ENCODE data around the gene PRDM15. TPM values are rescaled to one million over a fixed set of nuclear protein-coding genes. Genes with fewer than 3 reads are reported as not detected.

The PRDM15 gene
- total RNA-seq, 3 donors from 2014 or later (not counting 1 experiment from before 2014, with no cell fraction given) = 11.4 to 13.5 (median 11.9) TPM

GRCh38 chr21:41871293-41872030 is 7.7 kb downstream of the PRDM15 start:
- Histone ChIP-seq H3K27ac (ENCODE audit: low read length) (no peak overlapping the region), H3K36me3 (ENCODE audit: control insufficient read depth, insufficient read depth, low read length) (no peaks in the 10 kb centered on the region), H3K4me3 (ENCODE audit: low read length) (no peak overlapping the region), H3K27me3 (ENCODE audit: control insufficient read depth, insufficient read depth, low read length) (no peaks in the 10 kb centered on the region), H3K9me3 (ENCODE audit: control insufficient read depth, insufficient read depth, low read length) (no peaks in the 10 kb centered on the region), H3K4me1 (ENCODE audit: control insufficient read depth, insufficient read depth, low read length) (no peaks in the 10 kb centered on the region)
- H3K36me3 Mint-ChIP-seq = no peaks in the 10 kb centered on the region
- no peak overlapping the region for H3K27ac Mint-ChIP-seq
- intact Hi-C loops (cut with micrococcal nuclease) = no loop called here
- TF ChIP-seq CTCF (IDR thresholded peaks at IDR 0.05) = no peak
- no peak for ATAC-seq
- H3K27me3 Mint-ChIP-seq (ENCODE audit: low read depth in 2 of 2) = no peaks in the 10 kb centered on the region
- H3K4me3 Mint-ChIP-seq = no peak overlapping the region
- H3K4me1 Mint-ChIP-seq = peaks cover 10 to 22% of the 10 kb centered on the region in 2 donors
- no peaks in the 10 kb centered on the region for H3K9me3 Mint-ChIP-seq
- DNase-seq = no peak
- 97% methylated on average over 14 of the region's 15 CpGs for WGBS (ENCODE audit: insufficient coverage)

- DNase-seq = no peak
- Histone ChIP-seq H3K4me1 (ENCODE audit: control insufficient read depth, insufficient read depth, low read length) (peaks cover 10% of the 10 kb centered on the region), H3K9me3 (ENCODE audit: control insufficient read depth, insufficient read depth, low read length) (no peaks in the 10 kb centered on the region), H3K36me3 (ENCODE audit: control insufficient read depth, insufficient read depth, low read length) (no peaks in the 10 kb centered on the region), H3K27me3 (ENCODE audit: control insufficient read depth, insufficient read depth, low read length) (no peaks in the 10 kb centered on the region), H3K27ac (ENCODE audit: low read length) (no peak overlapping the region), H3K4me3 (ENCODE audit: low read length) (no peak overlapping the region)
- Mint-ChIP-seq H3K36me3 (no peaks in the 10 kb centered on the region), H3K27ac (no peak overlapping the region), H3K4me3 (no peak overlapping the region), H3K27me3 (ENCODE audit: low read depth in 2 of 2) (no peaks in the 10 kb centered on the region), H3K9me3 (no peaks in the 10 kb centered on the region), H3K4me1 (peaks cover 18 to 24% of the 10 kb centered on the region in 2 donors)
- no peak for TF ChIP-seq CTCF (IDR thresholded peaks at IDR 0.05)
- ATAC-seq = no peak
- 95% methylated on average over 9 of the region's 9 CpGs for WGBS (ENCODE audit: insufficient coverage)
- intact Hi-C loops (cut with micrococcal nuclease) = no loop called here
Measured at GRCh38 chr21:41869771-41870170, 9.4 kb downstream of the PRDM15 start.

- Histone ChIP-seq H3K27me3 (ENCODE audit: control insufficient read depth, insufficient read depth, low read length) (no peaks in the 10 kb centered on the region), H3K9me3 (ENCODE audit: control insufficient read depth, insufficient read depth, low read length) (no peaks in the 10 kb centered on the region), H3K4me1 (ENCODE audit: control insufficient read depth, insufficient read depth, low read length) (peaks cover 10% of the 10 kb centered on the region), H3K27ac (ENCODE audit: low read length) (no peak overlapping the region), H3K4me3 (ENCODE audit: low read length) (no peak overlapping the region), H3K36me3 (ENCODE audit: control insufficient read depth, insufficient read depth, low read length) (no peaks in the 10 kb centered on the region)
- Mint-ChIP-seq H3K4me1 (peaks cover 23 to 28% of the 10 kb centered on the region in 2 donors), H3K9me3 (no peaks in the 10 kb centered on the region), H3K27me3 (ENCODE audit: low read depth in 2 of 2) (no peaks in the 10 kb centered on the region), H3K4me3 (no peak overlapping the region), H3K36me3 (no peaks in the 10 kb centered on the region), H3K27ac (no peak overlapping the region)
- TF ChIP-seq CTCF (IDR thresholded peaks at IDR 0.05) = no peak
- no peak for ATAC-seq
- no peak for DNase-seq
- intact Hi-C loops (cut with micrococcal nuclease) = no loop called here
- WGBS (ENCODE audit: insufficient coverage) = 85% methylated on average over 7 of the region's 10 CpGs
Measured at GRCh38 chr21:41868062-41868710, 11.0 kb downstream of the PRDM15 start.
